ENCODE results near the gene PRPF38B. TPM values are rescaled to one million over a fixed set of nuclear protein-coding genes. Genes with fewer than 3 reads are reported as not detected.
A peak's percentile ranks its signal among the peaks of the same experiment; 100 is the strongest.

PRPF38B gene
- total and polyA plus RNA-seq, 9 of the 15 experiments (the other 6 are each of a cell fraction or from before 2014, with no cell fraction given), result 25.3 to 85.5 (median 66.4) TPM

DNA sequence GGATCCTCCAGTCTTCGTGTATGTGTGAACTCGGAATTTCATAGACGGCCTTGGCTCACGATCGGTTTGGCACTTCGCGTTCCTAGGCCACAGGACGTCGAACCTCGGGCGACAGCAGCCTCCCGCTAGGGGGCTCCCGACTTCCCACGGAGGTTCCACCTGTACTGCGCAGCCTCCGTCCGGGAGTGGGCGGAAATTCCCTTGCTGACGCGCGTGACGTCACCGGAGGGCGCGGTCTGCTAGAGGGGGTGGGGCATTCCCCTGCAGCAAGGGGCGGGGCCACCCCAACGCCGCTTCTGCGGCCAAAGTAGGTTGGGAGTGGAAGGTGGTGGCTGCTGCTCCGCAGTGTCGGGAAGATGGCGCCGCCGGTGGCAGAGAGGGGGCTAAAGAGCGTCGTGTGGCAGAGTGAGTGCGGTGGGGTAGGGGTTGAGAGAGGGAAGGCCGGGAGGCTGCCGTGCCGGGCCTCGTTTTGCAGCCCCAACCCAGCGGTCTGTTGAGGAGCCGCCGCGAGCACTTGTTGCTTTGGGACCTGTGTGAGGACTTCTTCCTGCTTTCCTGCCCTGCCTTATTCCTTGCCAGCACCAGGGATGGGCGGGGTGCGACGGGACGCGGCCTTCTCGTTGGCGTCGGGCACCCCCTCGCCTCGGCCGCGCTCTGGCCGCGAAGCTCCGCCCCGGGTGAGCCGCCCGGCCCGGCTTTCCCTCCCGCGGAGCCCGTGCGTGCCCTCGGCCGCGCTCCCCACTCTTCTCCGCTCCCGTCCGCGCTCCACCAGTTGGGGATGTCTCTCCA lies 54.5 kb downstream of the PRPF38B start, which contains the start of gene STXBP3 (continued):
- TF ChIP-seq TAF1 (IDR thresholded peaks at IDR 0.05; ENCODE audit: control insufficient read depth, extremely low read depth, insufficient read depth, low read length, severe bottlenecking) (peak; percentile 99), POLR2H (tag; IDR thresholded peaks at IDR 0.05; ENCODE audit: low read depth) (peak; percentile 92), SIRT6 (IDR thresholded peaks at IDR 0.05; ENCODE audit: low read depth, low read length) (no peak), BCLAF1 (IDR thresholded peaks at IDR 0.05; ENCODE audit: borderline replicate concordance in 1 of 2, control insufficient read depth in 1 of 2, low read depth in 2 of 2, low read length in 1 of 2) (no peak), ZNF398 (CRISPR knock-in tag; IDR thresholded peaks at IDR 0.05) (no peak), TBL1XR1 (IDR thresholded peaks at IDR 0.05; ENCODE audit: low read length in 2 of 2) (peak in 1 of 2 experiments; percentile 73), ETV6 (IDR thresholded peaks at IDR 0.05; ENCODE audit: borderline replicate concordance in 1 of 2, low read depth in 2 of 2, low read length in 1 of 2) (no peak), ETV6 (CRISPR knock-in tag; IDR thresholded peaks at IDR 0.05; ENCODE audit: borderline replicate concordance) (no peak), SAP30 (IDR thresholded peaks at IDR 0.05; ENCODE audit: borderline replicate concordance, insufficient read depth, low read depth, low read length, poor library complexity, severe bottlenecking) (no peak), ZNF57 (CRISPR knock-in tag; IDR thresholded peaks at IDR 0.05) (no peak), NFXL1 (CRISPR knock-in tag; IDR thresholded peaks at IDR 0.05) (no peak), ADNP (tag; IDR thresholded peaks at IDR 0.05) (no peak; the same call in 1 of the 2 replicates), ZFP30 (CRISPR knock-in tag; IDR thresholded peaks at IDR 0.05; ENCODE audit: borderline replicate concordance) (no peak), ILF3 (IDR thresholded peaks at IDR 0.05; ENCODE audit: borderline replicate concordance) (no peak; the same call in 1 of the 2 replicates), EGR1 (conservative IDR thresholded peaks at IDR 0.05) (peak; percentile 89)
- TF ChIP-seq, protein P1, sequence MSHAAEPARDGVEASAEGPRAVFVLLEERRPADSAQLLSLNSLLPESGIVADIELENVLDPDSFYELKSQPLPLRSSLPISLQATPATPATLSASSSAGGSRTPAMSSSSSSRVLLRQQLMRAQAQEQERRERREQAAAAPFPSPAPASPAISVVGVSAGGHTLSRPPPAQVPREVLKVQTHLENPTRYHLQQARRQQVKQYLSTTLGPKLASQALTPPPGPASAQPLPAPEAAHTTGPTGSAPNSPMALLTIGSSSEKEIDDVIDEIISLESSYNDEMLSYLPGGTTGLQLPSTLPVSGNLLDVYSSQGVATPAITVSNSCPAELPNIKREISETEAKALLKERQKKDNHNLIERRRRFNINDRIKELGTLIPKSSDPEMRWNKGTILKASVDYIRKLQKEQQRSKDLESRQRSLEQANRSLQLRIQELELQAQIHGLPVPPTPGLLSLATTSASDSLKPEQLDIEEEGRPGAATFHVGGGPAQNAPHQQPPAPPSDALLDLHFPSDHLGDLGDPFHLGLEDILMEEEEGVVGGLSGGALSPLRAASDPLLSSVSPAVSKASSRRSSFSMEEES (CRISPR knock-in tag; IDR thresholded peaks at IDR 0.05), result 0 out of 2 replicates have a peak, but pooled peaks have one; percentile 11

Measured in K562 (cell line).